H1 (cell line): ENCODE measurements around the gene WDR64. TPM values are rescaled to one million over a fixed set of nuclear protein-coding genes. Genes with fewer than 3 reads are reported as not detected.

Experiments
- CTCF ChIA-PET: fragments of 300-600 bp; sonication (Branson Sonifier 250); formaldehyde crosslinking; loops from one replicate; lab custom pipeline; 2021; ENCODE audit not compliant: partially characterized antibody; lab: Charles Lee
- POLR2A ChIA-PET: fragments of 300-600 bp; sonication (Branson Sonifier 250); formaldehyde crosslinking; loops from one replicate; lab custom pipeline; 2021; ENCODE audit warnings: inconsistent platforms; ENCODE audit not compliant: partially characterized antibody; lab: Charles Lee
- DNase-seq, 2 experiments: peaks; one replicate each; pipeline versions ENCODE4 v3.0.0 to v3.0.0-alpha.2; 2010 to 2022; ENCODE audit warnings: low spot score in 2 of 2, low read depth in 1 of 2, mixed read lengths in 1 of 2
- FAIRE-seq: peaks from 2 replicates; lab custom pipeline; 2011; peaks lifted over from hg19 to GRCh38; lab: Jason Lieb, UNC
- H2AFZ ChIP-seq: 2 replicates; pipeline ENCODE4 v1.8.1; 2012; ENCODE audit warnings: low read length, inconsistent platforms
- H2AK5ac ChIP-seq: 2 replicates; pipeline ENCODE4 v1.6.1; 2013; ENCODE audit warnings: low read depth, low read length
- H2BK120ac ChIP-seq: replicated peaks from 2 replicates; pipeline ENCODE3; 2013; ENCODE audit warnings: low read depth, low read length, inconsistent platforms
- H2BK12ac ChIP-seq: 2 replicates; pipeline ENCODE4 v1.6.1; 2013; ENCODE audit warnings: low read depth, low read length
- H2BK15ac ChIP-seq: 2 replicates; pipeline ENCODE4 v1.6.1; 2013; ENCODE audit warnings: low read length
- H2BK20ac ChIP-seq: 2 replicates; pipeline ENCODE4 v1.6.1; 2013; ENCODE audit warnings: low read length
- H2BK5ac ChIP-seq: 2 replicates; pipeline ENCODE4 v1.6.1; 2013; ENCODE audit warnings: low read depth, low read length
- H3K14ac ChIP-seq: 2 replicates; pipeline ENCODE4 v1.6.1; 2013; ENCODE audit warnings: inconsistent platforms; ENCODE audit not compliant: insufficient read length
- H3K18ac ChIP-seq: 2 replicates; pipeline ENCODE4 v1.6.1; 2013; ENCODE audit warnings: low read length; ENCODE audit errors: extremely low read depth
- H3K23ac ChIP-seq: 2 replicates; pipeline ENCODE4 v1.6.1; 2013; ENCODE audit warnings: inconsistent platforms; ENCODE audit not compliant: insufficient read length
- H3K23me2 ChIP-seq: 2 replicates; pipeline ENCODE4 v1.6.1; 2013; ENCODE audit warnings: low read depth, low read length
- H3K27ac ChIP-seq: 2 replicates; pipeline ENCODE4 v1.6.1; 2011; ENCODE audit warnings: low read depth, low read length, inconsistent platforms
- H3K27me3 ChIP-seq, 4 experiments: replicated peaks in 1 of 4; 1 replicate in 1 of 4; 2 replicates in 3 of 4; pipeline versions ENCODE4 v1.6.1 to v1.8.1; 2011 to 2013; ENCODE audit warnings: low read length in 3 of 4, mild to moderate bottlenecking in 3 of 4, inconsistent platforms in 2 of 4, mixed read lengths in 2 of 4, moderate library complexity in 1 of 4; ENCODE audit not compliant: control insufficient read depth in 3 of 4, insufficient read depth in 3 of 4; ENCODE audit errors: extremely low read depth in 1 of 4
- H3K36me3 ChIP-seq, 4 experiments: 2 replicates each; pipeline versions ENCODE4 v1.6.1 to v1.8.1; 2011 to 2013; ENCODE audit warnings: mild to moderate bottlenecking in 4 of 4, low read length in 3 of 4, moderate library complexity in 2 of 4, control low read depth in 1 of 4, inconsistent platforms in 1 of 4; ENCODE audit not compliant: insufficient read depth in 4 of 4, control insufficient read depth in 2 of 4
- H3K4ac ChIP-seq: replicated peaks from 2 replicates; pipeline ENCODE3; 2013; ENCODE audit warnings: low read length, low read depth, mixed read lengths, inconsistent platforms; ENCODE audit not compliant: insufficient read length
- H3K4me1 ChIP-seq, 4 experiments: replicated peaks in 1 of 4; 1 replicate in 1 of 4; 2 replicates in 3 of 4; pipeline versions ENCODE4 v1.6.1 to v1.8.1; 2011 to 2013; ENCODE audit warnings: low read length in 3 of 4, inconsistent platforms in 2 of 4, mixed read lengths in 1 of 4; ENCODE audit not compliant: insufficient read depth in 4 of 4, control insufficient read depth in 3 of 4
- H3K4me2 ChIP-seq, 2 experiments: 2 replicates each; pipeline versions ENCODE4 v1.6.1 to v1.8.1; 2011 to 2013; ENCODE audit warnings: low read depth in 2 of 2, low read length in 2 of 2, control low read depth in 1 of 2, inconsistent platforms in 1 of 2, mild to moderate bottlenecking in 1 of 2; ENCODE audit not compliant: insufficient read depth in 1 of 2
- H3K4me3 ChIP-seq, 4 experiments: fragments of 200-600, 300-600 bp in 1 of 4; sonication (generic), shearing (Covaris generic), sonication (Bioruptor Twin) in 1 of 4; 2 replicates each; pipeline versions ENCODE4 v1.5.1 to v1.8.1; 2011 to 2016; ENCODE audit warnings: low read length in 4 of 4, low read depth in 3 of 4, control low read depth in 2 of 4, inconsistent platforms in 2 of 4, mild to moderate bottlenecking in 2 of 4, mixed read lengths in 1 of 4, moderate library complexity in 1 of 4; ENCODE audit not compliant: insufficient read depth in 2 of 4; ENCODE audit errors: extremely low read depth in 1 of 4
- H3K56ac ChIP-seq: replicated peaks from 2 replicates; pipeline ENCODE3; 2013; ENCODE audit warnings: low read depth, mild to moderate bottlenecking, mixed read lengths, low read length, inconsistent platforms; ENCODE audit not compliant: insufficient read length
- H3K79me1 ChIP-seq: 2 replicates; pipeline ENCODE4 v1.6.1; 2013; ENCODE audit warnings: low read depth, low read length, control low read depth
- H3K79me2 ChIP-seq, 2 experiments: 2 replicates each; pipeline versions ENCODE4 v1.6.1 to v1.8.1; 2012 to 2013; ENCODE audit warnings: low read length in 2 of 2, mild to moderate bottlenecking in 2 of 2, inconsistent platforms in 1 of 2; ENCODE audit not compliant: insufficient read depth in 2 of 2, control insufficient read depth in 1 of 2
- H3K9ac ChIP-seq, 4 experiments: replicated peaks in 1 of 4; 1 replicate in 1 of 4; 2 replicates in 3 of 4; pipeline versions ENCODE4 v1.6.1 to v1.8.1; 2011 to 2013; ENCODE audit warnings: low read depth in 3 of 4, low read length in 3 of 4, control low read depth in 2 of 4, mild to moderate bottlenecking in 2 of 4, moderate library complexity in 2 of 4, inconsistent platforms in 1 of 4; ENCODE audit errors: extremely low read depth in 1 of 4
- H3K9me3 ChIP-seq, 2 experiments: 2 replicates each; pipeline versions ENCODE4 v1.6.1 to v1.8.1; 2012 to 2013; ENCODE audit warnings: mild to moderate bottlenecking in 2 of 2, moderate library complexity in 2 of 2, control low read depth in 1 of 2, inconsistent platforms in 1 of 2, low read depth in 1 of 2, low read length in 1 of 2, mixed read lengths in 1 of 2; ENCODE audit not compliant: insufficient read depth in 2 of 2
- H4K20me1 ChIP-seq, 2 experiments: replicated peaks in 1 of 2; 2 replicates each; pipeline versions ENCODE3 to v1.8.1; 2011 to 2013; ENCODE audit warnings: inconsistent platforms in 2 of 2, low read length in 2 of 2, mild to moderate bottlenecking in 1 of 2; ENCODE audit not compliant: insufficient read depth in 2 of 2, control insufficient read depth in 1 of 2
- H4K5ac ChIP-seq: 2 replicates; pipeline ENCODE4 v1.6.1; 2013; ENCODE audit warnings: low read length, low read depth, mixed read lengths, inconsistent platforms; ENCODE audit not compliant: insufficient read length
- H4K8ac ChIP-seq: 2 replicates; pipeline ENCODE4 v1.8.0; 2013; ENCODE audit warnings: mild to moderate bottlenecking, moderate library complexity, low read length, inconsistent platforms; ENCODE audit not compliant: insufficient read depth; ENCODE audit errors: extremely low read depth
- H4K91ac ChIP-seq: replicated peaks from 2 replicates; pipeline ENCODE3; 2013; ENCODE audit warnings: low read length, mixed read lengths, inconsistent platforms; ENCODE audit not compliant: insufficient read length
- CBX5 ChIP-seq: fragments of 300-800, 300-1000 bp; sonication (generic); IDR thresholded peaks from 2 replicates; pipeline ENCODE4 v1.7.1; 2016; ENCODE audit warnings: antibody characterized with exemption, low read length, low read depth
- EP300 ChIP-seq, 2 experiments: IDR thresholded peaks; 1 replicate in 1 of 2; 2 replicates in 1 of 2; pipeline ENCODE4 v1.6.1; 2011 to 2012; ENCODE audit warnings: low read depth in 2 of 2, low read length in 2 of 2, mild to moderate bottlenecking in 2 of 2, borderline replicate concordance in 1 of 2, inconsistent platforms in 1 of 2, moderate library complexity in 1 of 2
- GABPA ChIP-seq: IDR thresholded peaks from 2 replicates; pipeline ENCODE4 v1.6.1; 2011; ENCODE audit warnings: mild to moderate bottlenecking, low read length, moderate library complexity, borderline replicate concordance; ENCODE audit not compliant: insufficient read depth
- HDAC6 ChIP-seq: IDR thresholded peaks from one replicate; pipeline ENCODE4 v1.7.1; 2012; ENCODE audit warnings: low read depth, mild to moderate bottlenecking, inconsistent platforms, low read length, moderate library complexity
- PHF8 ChIP-seq: fragments of 200-600 bp; sonication (generic); conservative IDR thresholded peaks from 2 replicates; pipeline ENCODE4 v1.7.1; 2012; ENCODE audit warnings: low read depth, mild to moderate bottlenecking, inconsistent platforms, low read length, moderate library complexity
- RXRA ChIP-seq: IDR thresholded peaks from 2 replicates; pipeline ENCODE4 v1.6.1; 2011; ENCODE audit warnings: low read depth, mild to moderate bottlenecking, low read length, moderate library complexity; ENCODE audit not compliant: insufficient read depth
- TBP ChIP-seq: IDR thresholded peaks from 2 replicates; pipeline ENCODE4 v1.6.1; 2011; ENCODE audit warnings: low read depth, low read length, improper control_type of control experiment
- USF2 ChIP-seq: IDR thresholded peaks from 2 replicates; pipeline ENCODE4 v1.6.1; 2011; ENCODE audit warnings: low read length, improper control_type of control experiment
- WGBS, 2 experiments: shearing (Covaris generic) in 1 of 2; methylation state at CpG; one replicate each; pipeline versions ENCODE4 v1.1.6 to v1.1.7; 2013 to 2015; ENCODE audit warnings: low lambda C conversion rate in 2 of 2, mixed read lengths in 2 of 2, inconsistent platforms in 1 of 2, low coverage in 1 of 2, missing lambda C conversion rate in 1 of 2; ENCODE audit not compliant: insufficient replicate concordance in 2 of 2, insufficient coverage in 1 of 2, insufficient read length in 1 of 2; ENCODE audit errors: extremely low coverage in 1 of 2, missing lambda C conversion rate in 1 of 2; 5-methylcytosine and 5-hydroxymethylcytosine counted together
- polyA plus RNA-seq, 7 experiments: library from polyadenylated mRNA; depleted of rRNA in 3 of 7; stranded (reverse) in 5 of 7; unstranded in 2 of 7; fragments of >200 nt in 5 of 7; fragments of 200-250 nt in 2 of 7; gene quantifications; 1 replicate in 5 of 7; 2 replicates in 1 of 7; 4 replicates in 1 of 7; pipeline versions ENCODE4 v1.2.1 to v1.2.3, GENCODE V29; 2011 to 2013; ENCODE audit warnings: missing spikeins in 2 of 7, mixed read lengths in 2 of 7
- total RNA-seq: library from RNA; stranded (reverse); fragmentation: NEBNext Ultra II Directional; extraction: Animal tissue kit (Norgen Biotek cat#: 25700); gene quantifications from 2 replicates; pipeline ENCODE4 v1.2.1, GENCODE V29; 2021

Gene WDR64
- total and polyA plus RNA-seq, 2 of the 8 experiments (the other 6 are each of a cell fraction or from before 2014, with no cell fraction given): 0.02 TPM; not detected in 1

GRCh38 chr1:241611736-241612135, 40.3 kb upstream of the WDR64 start:
- CTCF ChIA-PET: interaction anchor here (0.6 to 3.5 kb wide), 45 partner anchors 7 to 1653 kb away, joined by 3 to 43 read pairs (median 5); partner anchors contain the start of gene KMO
- no peak for FAIRE-seq

More at GRCh38 chr1:241611736-241612135, 40.3 kb upstream of the WDR64 start:
- Histone ChIP-seq H3K27me3 (no peaks in the 10 kb centered on the region), H3K4me2 (no peak overlapping the region), H3K4ac (no peak overlapping the region), H3K23ac (no peak overlapping the region), H2BK20ac (no peak overlapping the region), H3K18ac (no peak overlapping the region), H3K56ac (no peak overlapping the region), H3K14ac (no peak overlapping the region), H2BK5ac (no peak overlapping the region), H3K23me2 (no peaks in the 10 kb centered on the region), H2BK120ac (no peak overlapping the region), H4K91ac (no peak overlapping the region), H3K79me2 (no peaks in the 10 kb centered on the region), H2BK15ac (no peak overlapping the region), H4K20me1 (peaks cover 2 to 3% of the 10 kb centered on the region in 2 experiments), H2AK5ac (no peak overlapping the region), H2BK12ac (no peak overlapping the region), H4K8ac (no peak overlapping the region), H3K4me1 (no peaks in the 10 kb centered on the region), H2AFZ (no peak overlapping the region), H4K5ac (no peak overlapping the region), H3K4me3 (no peak overlapping the region), H3K27ac (no peak overlapping the region), H3K9me3 (no peaks in the 10 kb centered on the region), H3K9ac (no peak overlapping the region), H3K79me1 (no peaks in the 10 kb centered on the region), H3K36me3 (no peaks in the 10 kb centered on the region)
- no peak for TF ChIP-seq USF2
- TF ChIP-seq CBX5: no peak
- no peak for TF ChIP-seq PHF8
- no peak for TF ChIP-seq EP300 (IDR thresholded peaks at IDR 0.05; ENCODE audit: borderline replicate concordance in 1 of 2, low read depth in 2 of 2, low read length in 2 of 2)
- TF ChIP-seq HDAC6: no peak
- no peak for TF ChIP-seq GABPA
- no peak for TF ChIP-seq RXRA
- TF ChIP-seq TBP: no peak
- 81% methylated on average over 1 of the region's 1 CpG; no CpG with 5 or more reads in 1 of the 2 experiments for WGBS, 2 experiments
- POLR2A ChIA-PET: interaction anchor here (0.6 to 1.2 kb wide), 2 partner anchors 11 to 429 kb away, joined by 3 read pairs; no protein-coding TSS in a partner anchor
- DNase-seq: no peak
